ENCODE results near the gene DYNC1I2. TPM values are rescaled to one million over a fixed set of nuclear protein-coding genes. Genes with fewer than 3 reads are reported as not detected.

The DYNC1I2 gene
- total RNA-seq, 1 experiment from 2014 or later, result 39.4 TPM

- no peak for TF ChIP-seq REST (IDR thresholded peaks at IDR 0.05; ENCODE audit: low read depth)
- TF ChIP-seq SIN3A (IDR thresholded peaks at IDR 0.05; ENCODE audit: low read depth), result no peak
Measured at GRCh38 chr2:171692331-171692730, 5.1 kb downstream of the DYNC1I2 start (continued).

GRCh38 chr2:171702781-171703556 is 15.7 kb downstream of the DYNC1I2 start:
- no peaks in the 10 kb centered on the region for H4K20me1 ChIP-seq (ENCODE audit: insufficient read depth)
- CTCF ChIA-PET, result interaction anchor here (0.6 to 3.9 kb wide), 15 partner anchors 10 to 758 kb away, joined by 3 to 33 read pairs (median 5); partner anchors contain the start of gene DLX2

More at GRCh38 chr2:171702781-171703556, 15.7 kb downstream of the DYNC1I2 start:
- intact Hi-C loops (cut with micrococcal nuclease), result loop anchor here (5.0 kb wide), 1 partner anchor 131 kb away; no protein-coding TSS in a partner anchor
- RAD21 ChIA-PET (ENCODE audit: low non-redundant PET in 1 of 2, low total read pairs in 2 of 2, uncharacterized antibody in 2 of 2, unreplicated experiment in 2 of 2), result interaction anchor here (0.6 to 1.4 kb wide), 5 partner anchors 20 to 758 kb away, joined by 3 read pairs; no protein-coding TSS in a partner anchor
- no peaks in the 10 kb centered on the region for H3K9me2 ChIP-seq (ENCODE audit: insufficient read depth)
- peaks cover 38% of the 10 kb centered on the region for H3K79me2 ChIP-seq (ENCODE audit: insufficient read depth, low read length)
- H3K36me3 ChIP-seq (ENCODE audit: control insufficient read depth in 1 of 2, insufficient read depth in 2 of 2, low read length in 2 of 2), result peaks cover 0 to 2% of the 10 kb centered on the region in 2 experiments; a peak in 2 of 4 replicates
- BruUV-seq (replicated peaks), result no TSS peak
- no peak overlapping the region for H3K4me2 ChIP-seq (ENCODE audit: low read length)
- ATAC-seq (no peak), DNase-seq (ENCODE audit: low read depth, low spot score) (no peak)
- H3K27ac ChIP-seq (ENCODE audit: low read depth, low read length), result no peak overlapping the region
- POLR2A ChIA-PET, result no interaction called here
- TF ChIP-seq SIN3A (IDR thresholded peaks at IDR 0.05; ENCODE audit: low read depth) (no peak), ELF1 (IDR thresholded peaks at IDR 0.05; ENCODE audit: borderline replicate concordance, low read depth) (no peak)
- H2AFZ ChIP-seq (ENCODE audit: low read depth, low read length, poor library complexity, severe bottlenecking), result no peak overlapping the region
- no peaks in the 10 kb centered on the region for H3K27me3 ChIP-seq (ENCODE audit: insufficient read depth, low read length)
- no peaks in the 10 kb centered on the region for H3K9me3 ChIP-seq (ENCODE audit: control insufficient read depth in 1 of 2, insufficient read depth in 1 of 2, low read depth in 1 of 2, low read length in 2 of 2)
- H3K4me3 ChIP-seq (replicated peaks in 1 of 2; ENCODE audit: low read depth in 1 of 2, low read length in 2 of 2), result no peak overlapping the region
- no peak overlapping the region for H3K9ac ChIP-seq (ENCODE audit: low read length)
- peaks cover 0 to 4% of the 10 kb centered on the region in 2 experiments; a peak in 2 of 4 replicates for H3K4me1 ChIP-seq (ENCODE audit: control insufficient read depth in 1 of 2, insufficient read depth in 2 of 2, low read length in 2 of 2)
